IMR-90 (cell line): ENCODE measurements around the gene INO80E. TPM values are rescaled to one million over a fixed set of nuclear protein-coding genes. Genes with fewer than 3 reads are reported as not detected.

ENCODE experiments used
- ATAC-seq: fragments of 200-7000 bp; cut with Tn5 transposase; 2 replicates; pipeline ENCODE4 v1.9.1; 2020; ENCODE audit warnings: low read depth, mild to moderate bottlenecking, moderate library complexity
- BruUV-seq: library from RNA; stranded (reverse); fragments of 400-500 nt; replicated peaks from 2 replicates; lab custom pipeline; 2021; lab: Mats Ljungman, UMichigan
- CTCF ChIA-PET: fragments of 300-600 bp; formaldehyde crosslinking; extraction: SDS; loops from one replicate; lab custom pipeline; 2021; ENCODE audit warnings: antibody characterized with exemption; lab: Yijun Ruan, JAX
- POLR2A ChIA-PET: fragments of 300-600 bp; sonication (Branson Sonifier 250); formaldehyde crosslinking; loops from one replicate; lab custom pipeline; 2022; ENCODE audit warnings: antibody characterized with exemption; ENCODE audit not compliant: unreplicated experiment; lab: Charles Lee
- DNase-seq: peaks from one replicate; pipeline ENCODE4 v3.0.0; 2013
- H2AFZ ChIP-seq: replicated peaks from 2 replicates; pipeline ENCODE3; 2013; ENCODE audit warnings: low read length, mild to moderate bottlenecking; ENCODE audit not compliant: poor library complexity
- H2AK5ac ChIP-seq: 2 replicates; pipeline ENCODE4 v1.6.1; 2013; ENCODE audit warnings: low read depth, low read length, inconsistent platforms
- H2AK9ac ChIP-seq: replicated peaks from 2 replicates; pipeline ENCODE3; 2013; ENCODE audit warnings: mild to moderate bottlenecking, low read depth, low read length, moderate library complexity; ENCODE audit not compliant: poor library complexity
- H2BK120ac ChIP-seq: 2 replicates; pipeline ENCODE4 v1.6.1; 2013; ENCODE audit warnings: low read depth, low read length, inconsistent platforms
- H2BK15ac ChIP-seq: 3 replicates; pipeline ENCODE4 v1.6.1; 2013; ENCODE audit warnings: low read depth, low read length, inconsistent platforms
- H2BK20ac ChIP-seq: 2 replicates; pipeline ENCODE4 v1.6.1; 2013; ENCODE audit warnings: low read depth, mild to moderate bottlenecking, inconsistent platforms, low read length, moderate library complexity
- H2BK5ac ChIP-seq: 2 replicates; pipeline ENCODE4 v1.6.1; 2013; ENCODE audit warnings: mild to moderate bottlenecking, low read depth, low read length, inconsistent platforms; ENCODE audit not compliant: poor library complexity, severe bottlenecking
- H3K14ac ChIP-seq: replicated peaks from 2 replicates; pipeline ENCODE4 v1.6.1; 2013; ENCODE audit warnings: low read depth, low read length, inconsistent platforms
- H3K18ac ChIP-seq: 2 replicates; pipeline ENCODE4 v1.6.1; 2013; ENCODE audit warnings: low read depth, low read length, control low read depth
- H3K23ac ChIP-seq: 2 replicates; pipeline ENCODE4 v1.6.1; 2013; ENCODE audit warnings: low read depth, low read length, inconsistent platforms
- H3K27ac ChIP-seq: 2 replicates; pipeline ENCODE4 v1.5.1; 2013; ENCODE audit warnings: mild to moderate bottlenecking, control low read depth, low read length; ENCODE audit not compliant: insufficient read depth
- H3K27me3 ChIP-seq: 2 replicates; pipeline ENCODE4 v1.6.1; 2013; ENCODE audit warnings: low read length; ENCODE audit not compliant: control insufficient read depth, insufficient read depth
- H3K36me3 ChIP-seq: 2 replicates; pipeline ENCODE4 v1.6.1; 2013; ENCODE audit warnings: low read length, mixed read lengths; ENCODE audit not compliant: control insufficient read depth, insufficient read depth
- H3K4ac ChIP-seq: 2 replicates; pipeline ENCODE4 v1.6.1; 2013; ENCODE audit warnings: low read depth, low read length, inconsistent platforms
- H3K4me1 ChIP-seq: 2 replicates; pipeline ENCODE4 v1.6.1; 2013; ENCODE audit warnings: low read length, mixed read lengths; ENCODE audit not compliant: control insufficient read depth, insufficient read depth
- H3K4me2 ChIP-seq: 2 replicates; pipeline ENCODE4 v1.6.1; 2013; ENCODE audit warnings: low read depth, mild to moderate bottlenecking, control low read depth, low read length, moderate library complexity
- H3K4me3 ChIP-seq: 2 replicates; pipeline ENCODE4 v1.5.1; 2013; ENCODE audit warnings: low read depth, mild to moderate bottlenecking, control low read depth, low read length, moderate library complexity; ENCODE audit not compliant: insufficient read depth
- H3K56ac ChIP-seq: 2 replicates; pipeline ENCODE4 v1.6.1; 2013; ENCODE audit warnings: low read length, inconsistent platforms; ENCODE audit not compliant: insufficient read depth; ENCODE audit errors: extremely low read depth
- H3K79me1 ChIP-seq, 2 experiments: 2 replicates each; pipeline ENCODE4 v1.6.1; 2013; ENCODE audit warnings: low read length in 2 of 2, inconsistent platforms in 1 of 2, low read depth in 1 of 2
- H3K9ac ChIP-seq: 2 replicates; pipeline ENCODE4 v1.6.1; 2013; ENCODE audit warnings: low read depth, low read length, control low read depth
- H3K9me1 ChIP-seq: 2 replicates; pipeline ENCODE4 v1.6.1; 2013; ENCODE audit warnings: low read length, inconsistent platforms; ENCODE audit not compliant: insufficient read depth
- H3K9me3 ChIP-seq: 2 replicates; pipeline ENCODE4 v1.6.1; 2013; ENCODE audit warnings: low read length; ENCODE audit not compliant: control insufficient read depth, insufficient read depth
- H4K20me1 ChIP-seq: 2 replicates; pipeline ENCODE4 v1.6.1; 2013; ENCODE audit warnings: low read length, inconsistent platforms; ENCODE audit not compliant: insufficient read depth
- H4K5ac ChIP-seq: 2 replicates; pipeline ENCODE4 v1.6.1; 2013; ENCODE audit warnings: mild to moderate bottlenecking, low read depth, low read length, control low read depth
- H4K8ac ChIP-seq, 2 experiments: 2 replicates each; pipeline ENCODE4 v1.6.1; 2013; ENCODE audit warnings: low read depth in 2 of 2, low read length in 2 of 2, control low read depth in 1 of 2, inconsistent platforms in 1 of 2
- H4K91ac ChIP-seq: 2 replicates; pipeline ENCODE4 v1.6.1; 2013; ENCODE audit warnings: low read depth, low read length, inconsistent platforms; ENCODE audit not compliant: insufficient read depth
- CEBPB ChIP-seq: IDR thresholded peaks from 2 replicates; pipeline ENCODE4 v1.6.1; 2012; ENCODE audit warnings: low read depth, low read length, improper control_type of control experiment
- CHD1 ChIP-seq: IDR thresholded peaks from 2 replicates; pipeline ENCODE4 v1.6.1; 2012; ENCODE audit warnings: low read depth, low read length, improper control_type of control experiment
- FOS ChIP-seq: fragments of 150-350 bp; IDR thresholded peaks from 2 replicates; pipeline ENCODE4 v1.6.1; 2016; ENCODE audit warnings: low read depth, low read length
- MAFK ChIP-seq: IDR thresholded peaks from 2 replicates; pipeline ENCODE4 v1.6.1; 2012; ENCODE audit warnings: low read depth, low read length, improper control_type of control experiment
- RCOR1 ChIP-seq: IDR thresholded peaks from 2 replicates; pipeline ENCODE4 v1.6.1; 2012; ENCODE audit warnings: mild to moderate bottlenecking, low read length, improper control_type of control experiment; ENCODE audit not compliant: insufficient replicate concordance
- USF2 ChIP-seq: fragments of 150-350 bp; IDR thresholded peaks from 2 replicates; pipeline ENCODE4 v1.6.1; 2017; ENCODE audit warnings: mild to moderate bottlenecking, antibody characterized with exemption, low read length, low read depth
- WGBS, 2 experiments: methylation state at CpG; one replicate each; pipeline versions ENCODE4 v1.1.5 to v1.1.7; 2013; ENCODE audit warnings: missing lambda C conversion rate in 2 of 2; ENCODE audit not compliant: insufficient read length in 1 of 2; ENCODE audit errors: extremely low coverage in 2 of 2; 5-methylcytosine and 5-hydroxymethylcytosine counted together
- dilution Hi-C: fragments of 300-500 bp; cut with HindIII; formaldehyde crosslinking; loops from one replicate; pipeline ENCODE4 v1.14.3; 2018; ENCODE audit warnings: low sequenced_read_pairs; ENCODE audit not compliant: unreplicated experiment
- in situ Hi-C: fragments of 300-500 bp; cut with MboI; formaldehyde crosslinking; loops from 3 replicates; pipeline ENCODE4 v1.14.3; 2019; ENCODE audit warnings: low sequenced_read_pairs, inconsistent platforms, mixed read lengths
- intact Hi-C: fragments of 100-400 bp; cut with micrococcal nuclease; formaldehyde crosslinking; loops from 2 replicates; pipeline ENCODE4 v1.10.0; 2022
- polyA plus RNA-seq, 3 experiments: library from polyadenylated mRNA; depleted of rRNA; stranded (reverse); fragments of >200 nt; gene quantifications; 2 replicates each; pipeline ENCODE4 v1.2.3, GENCODE V29; 2012; ENCODE audit warnings: low replicate concordance in 1 of 3
- total RNA-seq: library from RNA; depleted of rRNA; stranded (reverse); fragments of >200 nt; gene quantifications from 2 replicates; pipeline ENCODE4 v1.2.3, GENCODE V29; 2012
- TF ChIP-seq, protein P1 (sequence below): conservative IDR thresholded peaks from 2 replicates; pipeline ENCODE4 v1.5.1; 2012; ENCODE audit warnings: mild to moderate bottlenecking, low read depth, low read length, improper control_type of control experiment

INO80E gene
- total and polyA plus RNA-seq, 2 of the 4 experiments (the other 2 are of a cell fraction): 40.9 to 42.1 TPM

DNA sequence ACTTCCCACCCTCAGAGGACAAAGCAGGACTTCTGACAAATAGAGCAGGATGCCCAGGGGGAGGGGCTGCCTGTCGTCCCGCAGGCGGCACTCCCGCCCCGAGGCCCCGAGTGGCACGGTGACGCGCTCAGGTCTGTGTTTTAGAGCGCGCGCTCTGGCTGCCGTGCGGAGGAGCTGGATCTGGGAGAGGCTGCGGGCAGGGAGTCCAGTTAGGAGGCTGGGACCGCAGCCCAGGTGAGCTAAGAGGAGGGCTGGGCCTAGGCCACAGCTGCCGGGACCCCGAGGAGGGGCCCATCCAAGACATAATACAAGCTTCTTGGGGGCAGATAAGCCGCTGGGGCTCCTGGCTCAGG, 8.4 kb downstream of the INO80E start:
- peaks cover 17% of the 10 kb centered on the region for H3K36me3 ChIP-seq
- no peak overlapping the region for H4K5ac ChIP-seq
- H3K9me1 ChIP-seq: 0 out of 2 replicates have a peak, but pooled peaks cover 2% of the 10 kb centered on the region
- H3K4ac ChIP-seq: no peak overlapping the region
- intact Hi-C loops (no loop called here), dilution Hi-C loops (no loop called here), in situ Hi-C loops (no loop called here)
- no peak overlapping the region for H3K14ac ChIP-seq
- no peak overlapping the region for H3K27ac ChIP-seq
- no peak overlapping the region for H4K91ac ChIP-seq
- H2AK9ac ChIP-seq: no peak overlapping the region
- 89% methylated on average over 13 of the region's 19 CpGs; no CpG with 5 or more reads in 1 of the 2 experiments for WGBS, 2 experiments
- H3K27me3 ChIP-seq: peaks cover 4% of the 10 kb centered on the region; the same call in 1 of the 2 replicates
- DNase-seq: no peak
- ATAC-seq: no peak
- H3K23ac ChIP-seq: no peak overlapping the region
- no peak overlapping the region for H3K18ac ChIP-seq
- TF ChIP-seq CHD1 (no peak), USF2 (no peak), RCOR1 (no peak), FOS (no peak), CEBPB (no peak), MAFK (no peak)
- TF ChIP-seq, protein P1, sequence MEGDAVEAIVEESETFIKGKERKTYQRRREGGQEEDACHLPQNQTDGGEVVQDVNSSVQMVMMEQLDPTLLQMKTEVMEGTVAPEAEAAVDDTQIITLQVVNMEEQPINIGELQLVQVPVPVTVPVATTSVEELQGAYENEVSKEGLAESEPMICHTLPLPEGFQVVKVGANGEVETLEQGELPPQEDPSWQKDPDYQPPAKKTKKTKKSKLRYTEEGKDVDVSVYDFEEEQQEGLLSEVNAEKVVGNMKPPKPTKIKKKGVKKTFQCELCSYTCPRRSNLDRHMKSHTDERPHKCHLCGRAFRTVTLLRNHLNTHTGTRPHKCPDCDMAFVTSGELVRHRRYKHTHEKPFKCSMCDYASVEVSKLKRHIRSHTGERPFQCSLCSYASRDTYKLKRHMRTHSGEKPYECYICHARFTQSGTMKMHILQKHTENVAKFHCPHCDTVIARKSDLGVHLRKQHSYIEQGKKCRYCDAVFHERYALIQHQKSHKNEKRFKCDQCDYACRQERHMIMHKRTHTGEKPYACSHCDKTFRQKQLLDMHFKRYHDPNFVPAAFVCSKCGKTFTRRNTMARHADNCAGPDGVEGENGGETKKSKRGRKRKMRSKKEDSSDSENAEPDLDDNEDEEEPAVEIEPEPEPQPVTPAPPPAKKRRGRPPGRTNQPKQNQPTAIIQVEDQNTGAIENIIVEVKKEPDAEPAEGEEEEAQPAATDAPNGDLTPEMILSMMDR: no peak
- peaks cover 5 to 11% of the 10 kb centered on the region in 2 experiments; a peak in 3 of 4 replicates for H3K79me1 ChIP-seq
- no peak overlapping the region for H2AK5ac ChIP-seq
- no peak overlapping the region for H3K4me3 ChIP-seq
- H3K9ac ChIP-seq: no peak overlapping the region
- no peak overlapping the region for H2BK20ac ChIP-seq
- no peak overlapping the region for H4K8ac ChIP-seq
- H4K20me1 ChIP-seq: no peaks in the 10 kb centered on the region; the same call in 1 of the 2 replicates
- ChIA-PET CTCF (no interaction called here), POLR2A (interaction anchor here (0.6 kb wide), 1 partner anchor 14 kb away, joined by 5 read pairs; no protein-coding TSS in a partner anchor)
- no peak overlapping the region for H2BK120ac ChIP-seq
- H3K4me1 ChIP-seq: no peaks in the 10 kb centered on the region
- no peak overlapping the region for H2BK15ac ChIP-seq
- H3K56ac ChIP-seq: no peak overlapping the region
- no peak overlapping the region for H3K4me2 ChIP-seq
- no peaks in the 10 kb centered on the region for H3K9me3 ChIP-seq
- no peak overlapping the region for H2BK5ac ChIP-seq
- H2AFZ ChIP-seq: no peak overlapping the region
- BruUV-seq: no TSS peak
